ENCODE data around the gene MN1.

The MN1 gene

GRCh38 chr22:27801616-27802345 lies at the start of gene MN1:
TSS of gene MN1 (minus strand) at chr22:27801756. CDS start at chr22:27800543, 1,213 bp downstream.
- DNase-seq: peak; percentile 74

- DNase-seq: no peak
Measured at GRCh38 chr22:27850000-27850521, 48.5 kb upstream of the MN1 start.

- no peak for DNase-seq
Measured at GRCh38 chr22:27848005-27848404, 46.4 kb upstream of the MN1 start.

- no peak for DNase-seq
Measured at GRCh38 chr22:27846910-27847309, 45.4 kb upstream of the MN1 start.

GRCh38 chr22:27846248-27846757 lies 44.7 kb upstream of the MN1 start:
- no peak for DNase-seq

GRCh38 chr22:27845644-27846043 lies 44.1 kb upstream of the MN1 start:
- no peak for DNase-seq

GRCh38 chr22:27844656-27845591 lies 43.4 kb upstream of the MN1 start:
- no peak for DNase-seq

GRCh38 chr22:27844256-27844655 lies 42.7 kb upstream of the MN1 start:
- no peak for DNase-seq

- no peak for DNase-seq
Measured at GRCh38 chr22:27843441-27843840, 41.9 kb upstream of the MN1 start.

- DNase-seq: no peak
Measured at GRCh38 chr22:27842669-27843431, 41.3 kb upstream of the MN1 start.

- DNase-seq: no peak
Measured at GRCh38 chr22:27842201-27842600, 40.6 kb upstream of the MN1 start.

- no peak for DNase-seq
Measured at GRCh38 chr22:27840436-27840835, 38.9 kb upstream of the MN1 start.

- no peak for DNase-seq
Measured at GRCh38 chr22:27839057-27839660, 37.6 kb upstream of the MN1 start.

- no peak for DNase-seq
Measured at GRCh38 chr22:27836181-27836580, 34.6 kb upstream of the MN1 start.

- no peak for DNase-seq
Measured at GRCh38 chr22:27835446-27835845, 33.9 kb upstream of the MN1 start.

- DNase-seq: no peak
Measured at GRCh38 chr22:27834364-27835185, 33.0 kb upstream of the MN1 start.

- no peak for DNase-seq
Measured at GRCh38 chr22:27833803-27834202, 32.2 kb upstream of the MN1 start.

- DNase-seq: no peak
Measured at GRCh38 chr22:27832606-27833005, 31.1 kb upstream of the MN1 start.

- DNase-seq: no peak
Measured at GRCh38 chr22:27829620-27830019, 28.1 kb upstream of the MN1 start.

GRCh38 chr22:27827604-27828587 lies 26.3 kb upstream of the MN1 start:
- DNase-seq: no peak
